Hematopoietic multipotent progenitor cell treated with erythropoietin and hydrocortisone succinate and interleukin-3 and kit ligand, for 17 days (in vitro differentiated cells): Measurements from ENCODE around the gene ZNF99.
"Not testable (repeated sequence)": the region's sequence is repeated elsewhere in the genome, so short reads cannot be mapped to it uniquely, and the experiment has no call there.

Experiments
- DNase-seq: peaks from one replicate; pipeline ENCODE4 v3.0.0-alpha.2; 2015; ENCODE audit warnings: low spot score

Gene ZNF99

GRCh38 chr19:22783651-22784410, at the start of gene ZNF99:
Gene ZNF99 (minus strand): TSS chr19:22784151. CDS start chr19:22784016, 135 bp downstream.
- no peak for DNase-seq

GRCh38 chr19:22832031-22832762, 48.2 kb upstream of the ZNF99 start, which contains the start of gene ZNF723:
Gene ZNF723 (plus strand): TSS chr19:22832291. CDS start chr19:22832380, 89 bp downstream.
- DNase-seq, result no peak

GRCh38 chr19:22831211-22831610, 47.3 kb upstream of the ZNF99 start:
- no peak for DNase-seq

- DNase-seq, result no peak
These were observed 30.2 kb upstream of the ZNF99 start for GRCh38 chr19:22814124-22814523.

- DNase-seq, result no peak
These were observed 23.3 kb upstream of the ZNF99 start for GRCh38 chr19:22807061-22807835.

GRCh38 chr19:22806418-22806817, 22.5 kb upstream of the ZNF99 start:
- no peak for DNase-seq

- DNase-seq, result no peak
These were observed 13.1 kb upstream of the ZNF99 start for GRCh38 chr19:22797040-22797439.

GRCh38 chr19:22792863-22793262, 8.9 kb upstream of the ZNF99 start:
- DNase-seq, result not testable (repeated sequence)

GRCh38 chr19:22735911-22736645, 47.9 kb downstream of the ZNF99 start:
- no peak for DNase-seq

- DNase-seq, result no peak
These were observed 50.3 kb downstream of the ZNF99 start for GRCh38 chr19:22733691-22734090.

- not testable (repeated sequence) for DNase-seq
These were observed 55.7 kb downstream of the ZNF99 start for GRCh38 chr19:22728214-22728613.

- not testable (repeated sequence) for DNase-seq
These were observed 62.4 kb downstream of the ZNF99 start for GRCh38 chr19:22721533-22721932.

GRCh38 chr19:22708983-22709382, 75.0 kb downstream of the ZNF99 start:
- no peak for DNase-seq

GRCh38 chr19:22703096-22703495, 80.9 kb downstream of the ZNF99 start:
- not testable (repeated sequence) for DNase-seq

GRCh38 chr19:22702661-22703060, 81.3 kb downstream of the ZNF99 start:
- DNase-seq, result not testable (repeated sequence)
